OCI-LY3 (cell line): ENCODE measurements around the gene RSPH6A.

Source experiments
- H2AFZ ChIP-seq: fragments of 200-600, 300-600 bp; shearing (Covaris generic); 2 replicates; pipeline ENCODE4 v1.6.0; 2014; ENCODE audit warnings: antibody characterized with exemption, low read depth, low read length
- H3K27ac ChIP-seq: fragments of 200-600, 300-600 bp; sonication (generic); 2 replicates; pipeline ENCODE4 v1.5.1; 2014; ENCODE audit warnings: mild to moderate bottlenecking, low read length, moderate library complexity, mixed read lengths
- H3K27me3 ChIP-seq: fragments of 200-600, 300-600 bp; sonication (generic); 2 replicates; pipeline ENCODE4 v1.6.1; 2014; ENCODE audit warnings: low read depth, low read length, mixed read lengths
- H3K36me3 ChIP-seq: fragments of 200-600, 300-600 bp; sonication (generic); replicated peaks from 2 replicates; pipeline ENCODE3; 2014; ENCODE audit warnings: low read depth, low read length, mixed read lengths
- H3K4me1 ChIP-seq: fragments of 300-600, 200-600 bp; sonication (generic); 2 replicates; pipeline ENCODE4 v1.6.1; 2014; ENCODE audit warnings: low read length, mixed read lengths
- H3K4me2 ChIP-seq: fragments of 200-600, 300-600 bp; sonication (generic); 2 replicates; pipeline ENCODE4 v1.6.1; 2014; ENCODE audit warnings: low read length, mixed read lengths
- H3K4me3 ChIP-seq: fragments of 300-600, 200-600 bp; sonication (generic); 2 replicates; pipeline ENCODE4 v1.5.1; 2014; ENCODE audit warnings: antibody characterized with exemption, mild to moderate bottlenecking, low read length, moderate library complexity
- H3K79me2 ChIP-seq: fragments of 300-600, 200-600 bp; shearing (Covaris generic); 2 replicates; pipeline ENCODE4 v1.6.1; 2014; ENCODE audit warnings: mild to moderate bottlenecking, low read length, mixed read lengths
- H3K9ac ChIP-seq: fragments of 300-600, 200-600 bp; shearing (Covaris generic); 2 replicates; pipeline ENCODE4 v1.6.0; 2014; ENCODE audit warnings: mild to moderate bottlenecking, low read length, moderate library complexity
- H3K9me3 ChIP-seq: fragments of 200-600, 300-600 bp; shearing (Covaris generic); 2 replicates; pipeline ENCODE4 v1.6.1; 2014; ENCODE audit warnings: low read length, mixed read lengths; ENCODE audit not compliant: insufficient read depth
- H4K20me1 ChIP-seq: fragments of 200-600, 300-600 bp; sonication (generic); 2 replicates; pipeline ENCODE4 v1.6.1; 2016; ENCODE audit warnings: low read length, mixed read lengths; ENCODE audit not compliant: insufficient read depth
- CTCF ChIP-seq: fragments of 200-600, 300-600 bp; sonication (generic); IDR thresholded peaks from 2 replicates; pipeline ENCODE4 v1.5.1; 2014; ENCODE audit warnings: antibody characterized with exemption, low read length, low read depth
- EZH2phosphoT487 ChIP-seq: fragments of 200-600 bp; shearing (Covaris generic); IDR thresholded peaks from 2 replicates; pipeline ENCODE4 v1.6.1; 2018; ENCODE audit warnings: antibody characterized with exemption, mixed run types, low read depth

RSPH6A gene

GRCh38 chr19:45793876-45794275 is 21.2 kb downstream of the RSPH6A start:
- H3K79me2 ChIP-seq: peaks cover 15% of the 10 kb centered on the region
- no peak overlapping the region for H3K9ac ChIP-seq
- H2AFZ ChIP-seq: no peak overlapping the region
- H3K4me1 ChIP-seq: peaks cover 32% of the 10 kb centered on the region
- no peak for TF ChIP-seq CTCF
- no peak for TF ChIP-seq EZH2phosphoT487
- peaks cover 14% of the 10 kb centered on the region for H4K20me1 ChIP-seq
- peak overlapping the region; percentile 12; the same call in 1 of the 2 replicates for H3K4me3 ChIP-seq
- H3K27me3 ChIP-seq: no peaks in the 10 kb centered on the region
- no peak overlapping the region for H3K27ac ChIP-seq
- H3K36me3 ChIP-seq: peaks cover 12% of the 10 kb centered on the region
- H3K9me3 ChIP-seq: no peaks in the 10 kb centered on the region
- H3K4me2 ChIP-seq: peak overlapping the region; percentile 44

- no peak for TF ChIP-seq EZH2phosphoT487
- TF ChIP-seq CTCF: no peak
- Histone ChIP-seq H3K4me2 (peak overlapping the region; percentile 44), H2AFZ (no peak overlapping the region), H3K27ac (no peak overlapping the region), H3K9me3 (no peaks in the 10 kb centered on the region), H3K4me1 (peaks cover 29% of the 10 kb centered on the region), H3K9ac (no peak overlapping the region), H3K79me2 (peaks cover 15% of the 10 kb centered on the region), H3K27me3 (no peaks in the 10 kb centered on the region), H4K20me1 (peaks cover 14% of the 10 kb centered on the region), H3K4me3 (peak overlapping the region; percentile 49), H3K36me3 (peaks cover 14% of the 10 kb centered on the region)
Observed at GRCh38 chr19:45793178-45793564, 21.9 kb downstream of the RSPH6A start.

GRCh38 chr19:45792470-45793177 is 22.5 kb downstream of the RSPH6A start, which contains the start of gene DMWD:
DMWD (minus strand) TSS chr19:45792845; CDS start chr19:45792756, 89 bp downstream.
- Histone ChIP-seq H3K27ac (no peak within 1 kb of the TSS), H3K9me3 (no peaks in the 10 kb centered on the region), H3K79me2 (peaks cover 15% of the 10 kb centered on the region), H3K4me2 (peak within 1 kb of the TSS; percentile 100), H4K20me1 (peaks cover 14% of the 10 kb centered on the region), H3K4me1 (peaks cover 29% of the 10 kb centered on the region), H2AFZ (no peak within 1 kb of the TSS), H3K36me3 (peaks cover 14% of the 10 kb centered on the region), H3K9ac (peak within 1 kb of the TSS; percentile 92), H3K27me3 (no peaks in the 10 kb centered on the region), H3K4me3 (peak within 1 kb of the TSS; percentile 90)
- TF ChIP-seq CTCF: no peak
- TF ChIP-seq EZH2phosphoT487: no peak

- H3K4me3 ChIP-seq: peak overlapping the region; percentile 90
- peaks cover 21% of the 10 kb centered on the region for H3K36me3 ChIP-seq
- H3K9me3 ChIP-seq: no peaks in the 10 kb centered on the region
- peaks cover 15% of the 10 kb centered on the region for H3K79me2 ChIP-seq
- peak overlapping the region; percentile 92 for H3K9ac ChIP-seq
- H3K27me3 ChIP-seq: no peaks in the 10 kb centered on the region
- peak overlapping the region; percentile 100 for H3K4me2 ChIP-seq
- peaks cover 28% of the 10 kb centered on the region for H3K4me1 ChIP-seq
- H3K27ac ChIP-seq: no peak overlapping the region
- peaks cover 14% of the 10 kb centered on the region for H4K20me1 ChIP-seq
- H2AFZ ChIP-seq: no peak overlapping the region
- no peak for TF ChIP-seq CTCF
- no peak for TF ChIP-seq EZH2phosphoT487
Observed at GRCh38 chr19:45791744-45792469, 23.2 kb downstream of the RSPH6A start.
